ENCODE measurements around the gene PANX3. TPM values are rescaled to one million over a fixed set of nuclear protein-coding genes. Genes with fewer than 3 reads are reported as not detected.

The PANX3 gene
- total and polyA plus RNA-seq, 2 of the 4 experiments (the other 2 are of a cell fraction): not detected

GRCh38 chr11:124612567-124613246, 1.5 kb downstream of the PANX3 start:
- Histone ChIP-seq H2BK120ac (ENCODE audit: low read depth, low read length) (no peak overlapping the region), H3K14ac (replicated peaks; ENCODE audit: low read depth, low read length) (no peak overlapping the region), H2AK5ac (ENCODE audit: low read depth, low read length) (no peak overlapping the region), H3K23ac (ENCODE audit: low read depth, low read length) (no peak overlapping the region), H3K79me1 (ENCODE audit: low read depth in 1 of 2, low read length in 2 of 2) (no peaks in the 10 kb centered on the region), H3K4ac (ENCODE audit: low read depth, low read length) (no peak overlapping the region), H2BK15ac (ENCODE audit: low read depth, low read length) (no peak overlapping the region), H4K91ac (ENCODE audit: insufficient read depth, low read depth, low read length) (no peak overlapping the region), H2AK9ac (replicated peaks; ENCODE audit: low read depth, low read length, poor library complexity) (no peak overlapping the region), H3K56ac (ENCODE audit: extremely low read depth, insufficient read depth, low read length) (no peak overlapping the region), H3K4me1 (ENCODE audit: control insufficient read depth, insufficient read depth, low read length) (no peaks in the 10 kb centered on the region), H3K9me1 (ENCODE audit: insufficient read depth, low read length) (no peaks in the 10 kb centered on the region), H2AFZ (replicated peaks; ENCODE audit: low read length, poor library complexity) (no peak overlapping the region), H3K18ac (ENCODE audit: low read depth, low read length) (no peak overlapping the region), H2BK5ac (ENCODE audit: low read depth, low read length, poor library complexity, severe bottlenecking) (no peak overlapping the region), H3K27me3 (ENCODE audit: control insufficient read depth, insufficient read depth, low read length) (peaks cover 3% of the 10 kb centered on the region), H3K9me3 (ENCODE audit: control insufficient read depth, insufficient read depth, low read length) (no peaks in the 10 kb centered on the region), H3K4me3 (ENCODE audit: insufficient read depth, low read depth, low read length) (no peak overlapping the region), H3K9ac (ENCODE audit: low read depth, low read length) (no peak overlapping the region), H3K4me2 (ENCODE audit: low read depth, low read length) (no peak overlapping the region), H2BK20ac (ENCODE audit: low read depth, low read length) (no peak overlapping the region), H3K36me3 (ENCODE audit: control insufficient read depth, insufficient read depth, low read length) (no peaks in the 10 kb centered on the region), H3K27ac (ENCODE audit: insufficient read depth, low read length) (no peak overlapping the region), H4K8ac (ENCODE audit: low read depth in 2 of 2, low read length in 2 of 2) (no peak overlapping the region), H4K5ac (ENCODE audit: low read depth, low read length) (no peak overlapping the region), H4K20me1 (ENCODE audit: insufficient read depth, low read length) (no peaks in the 10 kb centered on the region)
- intact Hi-C loops (cut with micrococcal nuclease) (no loop called here), dilution Hi-C loops (cut with HindIII; ENCODE audit: low sequenced_read_pairs, unreplicated experiment) (no loop called here), in situ Hi-C loops (cut with MboI; ENCODE audit: low sequenced_read_pairs) (no loop called here)
- CTCF ChIA-PET: no interaction called here
- no TSS peak for BruUV-seq (replicated peaks)
- ATAC-seq (ENCODE audit: low read depth) (peak; percentile 79), DNase-seq (peak; percentile 23)
- 50% methylated on average over 2 of the region's 10 CpGs; no CpG with 5 or more reads in 1 of the 2 experiments for WGBS, 2 experiments (ENCODE audit: extremely low coverage in 2 of 2, insufficient read length in 1 of 2)
- TF ChIP-seq RFX5 (IDR thresholded peaks at IDR 0.05; ENCODE audit: low read depth, low read length): no peak
- no peak for TF ChIP-seq RAD21 (IDR thresholded peaks at IDR 0.05; ENCODE audit: low read length)
- TF ChIP-seq FOS (IDR thresholded peaks at IDR 0.05; ENCODE audit: low read depth, low read length): no peak
- TF ChIP-seq MAFK (IDR thresholded peaks at IDR 0.05; ENCODE audit: low read depth, low read length): peak; percentile 85
- POLR2A ChIA-PET (ENCODE audit: unreplicated experiment): no interaction called here
